Measurements from ENCODE around the gene SLC52A3. TPM values are rescaled to one million over a fixed set of nuclear protein-coding genes. Genes with fewer than 3 reads are reported as not detected.

The SLC52A3 gene
- total RNA-seq, 1 experiment from 2014 or later = 3.6 TPM

DNA sequence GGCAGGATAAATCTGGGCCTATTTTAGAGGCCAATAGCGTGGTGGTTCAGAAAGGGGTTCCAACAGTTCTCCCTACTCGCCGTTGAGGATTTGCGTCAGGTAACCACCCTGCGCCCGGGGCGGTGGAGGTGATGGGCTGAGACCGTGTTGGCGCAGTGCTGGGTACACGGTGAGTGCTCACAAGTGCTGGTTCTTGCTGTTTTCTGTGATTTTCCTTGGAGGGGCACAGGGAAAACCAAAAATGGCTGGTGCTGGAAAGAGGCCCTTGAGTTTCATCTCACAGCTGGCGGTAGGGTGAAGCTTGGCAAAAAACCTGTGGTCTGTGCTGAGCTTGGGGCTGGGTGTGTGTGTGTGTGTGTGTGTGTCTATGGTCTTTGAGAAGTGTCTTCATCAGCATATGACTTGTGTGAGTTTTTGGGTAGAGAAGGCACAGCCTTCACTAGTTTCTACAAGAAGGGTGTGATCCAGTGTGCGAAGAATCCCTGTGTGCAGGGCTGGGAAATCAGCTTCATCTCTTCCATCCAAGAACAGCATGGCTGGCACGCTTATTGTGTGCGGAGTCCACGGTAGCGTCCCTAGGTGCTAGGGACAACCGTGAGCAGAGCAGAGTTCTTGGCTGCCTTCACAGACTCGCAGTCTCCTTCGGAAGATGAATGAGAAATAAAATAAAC, 57.4 kb downstream of the SLC52A3 start:
- in situ Hi-C loops (cut with HindIII; ENCODE audit: low pct_unique_long_range_greater_than_20kb, low sequenced_read_pairs) = no loop called here
- DNase-seq (ENCODE audit: low read depth) = no peak

Other genes starting within 250 kb of the SLC52A3 start
- gene CSNK2A1, start 224.7 kb downstream of the SLC52A3 start, total RNA-seq (2014; rRNA removed; shearing (Covaris generic); ENCODE audit: low replicate concordance) = 183 and 228 TPM in 2 replicates
- gene TCF15, start 158.2 kb downstream of the SLC52A3 start, total RNA-seq (2014; rRNA removed; shearing (Covaris generic); ENCODE audit: low replicate concordance) = not detected in 2 replicates
- gene SRXN1, start 115.3 kb downstream of the SLC52A3 start, total RNA-seq (2014; rRNA removed; shearing (Covaris generic); ENCODE audit: low replicate concordance) = 463 and 512 TPM in 2 replicates
- not detected in 2 replicates for gene SCRT2, start 92.7 kb downstream of the SLC52A3 start, total RNA-seq (2014; rRNA removed; shearing (Covaris generic); ENCODE audit: low replicate concordance)
- 7.3 and 14.9 TPM in 2 replicates for gene FAM110A, start 65.2 kb upstream of the SLC52A3 start, total RNA-seq (2014; rRNA removed; shearing (Covaris generic); ENCODE audit: low replicate concordance)
- gene ANGPT4, start 147.8 kb upstream of the SLC52A3 start, total RNA-seq (2014; rRNA removed; shearing (Covaris generic); ENCODE audit: low replicate concordance) = 0.09 TPM in 1 of 2 replicates, not detected in the other
- not detected in 2 replicates for gene RSPO4, start 233.8 kb upstream of the SLC52A3 start, total RNA-seq (2014; rRNA removed; shearing (Covaris generic); ENCODE audit: low replicate concordance)